DMS153 (cell line): ENCODE measurements around the gene NUDT6.

Experiments
- DNase-seq: peaks from one replicate; lab custom pipeline; 2025; lab: John Stamatoyannopoulos, UW

Gene NUDT6

DNA sequence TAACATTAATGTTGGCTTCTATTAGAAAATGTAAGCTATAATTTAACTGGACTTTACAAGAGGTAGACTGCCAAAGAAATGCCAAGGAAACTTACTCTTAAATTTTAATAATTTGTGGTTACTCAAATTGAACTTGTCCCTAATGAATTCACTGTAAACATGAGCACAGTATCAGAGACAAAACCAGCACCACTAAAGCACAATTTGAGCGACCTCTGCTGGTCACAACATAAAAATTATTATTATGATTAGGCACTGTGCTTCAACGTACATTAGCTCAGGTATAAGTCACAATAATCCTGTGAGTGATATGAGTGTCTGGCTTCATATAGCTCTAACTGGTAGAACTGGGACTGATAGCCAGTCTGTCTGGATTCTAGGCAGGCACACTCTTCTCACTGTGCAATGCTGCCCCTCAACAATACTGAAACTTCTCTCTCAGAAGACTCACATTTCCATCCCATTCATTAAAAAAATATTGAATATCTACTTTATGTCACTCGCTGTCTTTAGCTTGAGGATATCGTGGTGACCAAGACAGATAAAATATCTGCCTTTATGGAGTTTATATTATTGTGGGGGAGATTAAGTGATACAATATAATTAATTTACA, 8.0 kb downstream of the NUDT6 start:
- no peak for DNase-seq

DNA sequence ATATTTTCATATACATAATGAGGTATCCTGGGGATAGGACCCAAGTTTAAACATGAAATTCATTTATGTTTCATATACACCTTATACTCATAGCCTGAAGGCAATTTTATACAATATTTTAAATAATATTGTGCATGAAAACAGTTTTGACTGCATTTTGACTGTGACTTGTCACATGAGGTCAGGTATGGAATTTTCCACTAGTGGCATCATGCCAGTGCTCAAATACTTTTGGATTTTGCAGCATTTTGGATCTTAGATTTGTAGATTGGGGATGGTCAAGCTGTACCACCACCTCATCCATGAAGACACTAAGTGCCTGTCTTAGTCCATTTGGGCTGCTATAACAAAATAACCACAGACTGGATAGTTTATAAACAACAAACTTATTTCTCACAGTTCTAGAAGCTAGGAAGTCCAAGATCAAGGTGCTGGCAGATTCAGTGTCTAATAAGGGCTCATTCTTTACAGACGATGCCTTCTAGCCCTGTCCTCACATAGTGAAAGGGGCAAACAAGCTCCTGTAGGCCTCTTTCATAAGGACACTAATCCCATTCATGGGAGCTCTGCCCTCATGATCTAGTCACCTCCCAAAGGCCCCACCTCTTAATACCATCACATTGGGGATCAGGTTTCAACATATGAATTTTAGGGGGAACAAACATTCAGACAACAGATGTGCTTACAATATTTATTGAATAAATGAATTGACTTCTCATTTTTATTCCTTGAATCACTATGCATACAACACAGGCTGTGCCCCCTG, 9.4 kb downstream of the NUDT6 start:
- no peak for DNase-seq

DNA sequence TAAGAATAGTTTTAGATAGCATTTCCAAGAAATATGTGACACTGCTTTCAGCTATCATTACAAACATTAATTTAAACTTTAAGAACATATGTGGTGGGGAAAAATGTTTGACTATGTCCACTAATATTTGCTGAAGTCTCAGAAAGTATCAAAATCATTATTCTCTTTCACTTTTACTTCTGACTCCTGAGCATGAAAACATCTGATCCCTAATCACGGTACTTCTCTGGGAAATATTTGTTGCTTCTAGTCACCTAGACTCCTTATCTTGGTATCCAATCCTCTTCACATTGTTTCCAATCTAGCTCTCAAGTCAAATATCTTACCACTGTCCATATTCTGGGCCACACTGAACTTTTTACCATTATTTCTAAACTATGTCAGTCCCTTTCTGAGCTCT, 10.8 kb downstream of the NUDT6 start:
- DNase-seq: no peak

DNA sequence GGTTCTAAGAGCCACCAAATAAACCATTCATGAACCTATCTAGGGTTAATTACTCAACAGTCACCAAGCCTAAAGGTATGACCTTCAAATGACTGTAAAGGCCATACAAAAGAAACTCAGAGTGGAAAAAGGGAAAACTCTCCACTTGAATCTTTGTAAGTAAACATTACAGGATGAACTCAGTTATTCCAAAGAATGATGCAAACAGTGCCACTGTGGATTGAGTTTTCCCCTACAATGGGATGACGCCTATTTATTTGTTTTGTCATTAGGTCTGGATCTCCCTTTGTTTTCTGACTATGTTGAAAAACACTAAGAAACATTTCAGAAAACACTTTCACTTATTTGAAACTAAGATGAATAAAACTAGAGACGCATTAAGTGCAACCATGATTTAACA, 12.7 kb downstream of the NUDT6 start:
- DNase-seq: no peak

DNA sequence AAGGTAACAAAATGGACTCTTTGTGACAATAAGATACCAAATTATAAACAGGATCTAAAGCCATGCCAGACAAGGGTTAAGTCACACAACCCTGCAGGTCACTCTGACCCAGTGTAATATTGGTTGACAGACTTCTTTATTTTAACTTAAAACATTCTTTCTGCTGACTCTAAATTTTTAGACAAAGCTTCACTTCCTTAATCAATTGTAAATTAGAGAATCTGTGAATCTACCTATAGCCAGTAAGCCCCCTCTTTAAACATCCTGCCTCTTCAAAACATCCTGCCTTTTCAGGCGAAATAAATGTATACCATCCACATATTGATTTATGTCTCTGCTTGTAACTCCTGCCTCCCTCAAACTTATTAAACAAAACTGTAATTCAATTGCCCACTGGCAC, 14.2 kb downstream of the NUDT6 start:
- no peak for DNase-seq

DNA sequence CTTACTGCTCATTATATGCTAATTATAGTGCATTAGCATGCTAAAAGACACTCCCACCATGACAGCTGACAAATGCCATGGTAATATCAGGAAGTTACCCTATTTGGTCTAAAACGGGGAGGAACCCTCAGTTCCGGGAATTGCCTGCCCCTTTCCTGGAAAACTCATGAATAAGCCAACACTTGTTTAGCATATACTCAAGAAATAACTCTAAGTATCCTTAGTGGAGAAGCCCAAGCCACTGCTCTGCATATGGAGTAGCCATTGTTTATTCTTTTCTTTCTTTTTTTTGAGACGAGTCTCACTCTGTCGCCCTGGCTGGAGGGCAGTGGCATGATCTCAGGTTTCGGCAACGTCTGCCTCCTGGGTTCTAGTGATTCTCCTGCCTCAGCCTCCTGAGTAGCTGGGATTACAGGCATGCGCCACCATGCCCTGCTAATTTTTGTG, 15.5 kb downstream of the NUDT6 start:
- no peak for DNase-seq

DNA sequence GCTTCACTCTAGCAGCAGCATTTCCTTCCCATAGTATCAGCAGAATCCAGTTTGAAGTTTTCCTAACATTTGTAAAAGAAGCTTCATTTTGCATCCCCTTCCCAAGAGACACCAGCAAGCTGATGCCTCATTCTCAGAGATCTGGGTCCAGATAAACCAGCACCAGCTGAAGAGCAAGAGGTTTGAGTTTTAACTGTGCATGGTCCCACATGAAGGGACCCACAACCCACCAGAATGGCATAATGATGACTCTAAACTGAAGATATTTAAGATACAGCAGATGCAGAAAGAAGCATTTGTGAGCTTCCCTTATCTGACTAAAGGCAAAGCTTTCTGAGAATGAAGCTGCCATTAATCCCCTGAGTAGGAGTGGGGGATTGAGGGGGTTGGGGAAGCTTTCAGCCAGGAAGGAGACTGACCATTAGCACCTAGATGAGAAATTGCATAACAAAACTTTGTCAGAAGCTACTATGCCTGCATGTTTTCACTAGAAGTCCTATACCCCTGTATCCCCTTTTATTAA, 18.6 kb downstream of the NUDT6 start:
- no peak for DNase-seq

DNA sequence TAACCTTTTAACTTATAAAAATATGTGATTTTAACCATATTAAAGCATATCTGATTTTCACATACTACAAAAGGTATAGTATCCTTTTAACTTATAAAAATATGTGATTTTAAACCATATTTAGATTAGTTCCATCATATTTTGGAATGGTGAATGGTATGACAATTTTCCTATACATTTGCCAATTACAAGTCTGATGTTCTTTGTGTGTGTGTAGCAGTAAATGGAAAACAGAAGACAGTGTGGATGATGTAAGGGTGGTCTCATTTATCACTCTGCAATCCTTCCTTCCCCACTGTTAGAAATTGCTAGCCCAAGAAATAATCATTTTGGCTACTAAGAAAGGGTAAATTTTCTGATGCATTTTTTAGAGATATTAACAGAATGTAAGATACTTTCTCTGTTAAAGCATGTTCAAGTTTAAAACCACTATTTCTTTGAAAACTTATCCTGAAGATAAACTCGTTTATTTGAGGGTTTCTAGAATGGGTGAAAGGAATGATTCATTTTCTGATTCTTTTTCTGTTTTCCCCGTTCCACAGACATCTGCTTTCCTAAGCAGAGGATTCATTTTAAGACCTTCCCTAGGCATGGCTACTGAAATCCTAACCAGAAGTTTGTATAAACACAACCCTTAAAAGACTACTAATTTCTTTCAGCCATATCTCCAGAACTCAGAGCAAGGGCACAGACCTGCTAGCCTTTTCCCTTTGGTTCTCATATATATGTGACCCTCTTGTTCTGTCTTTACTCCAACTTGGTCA, 21.0 kb downstream of the NUDT6 start:
- DNase-seq: no peak

DNA sequence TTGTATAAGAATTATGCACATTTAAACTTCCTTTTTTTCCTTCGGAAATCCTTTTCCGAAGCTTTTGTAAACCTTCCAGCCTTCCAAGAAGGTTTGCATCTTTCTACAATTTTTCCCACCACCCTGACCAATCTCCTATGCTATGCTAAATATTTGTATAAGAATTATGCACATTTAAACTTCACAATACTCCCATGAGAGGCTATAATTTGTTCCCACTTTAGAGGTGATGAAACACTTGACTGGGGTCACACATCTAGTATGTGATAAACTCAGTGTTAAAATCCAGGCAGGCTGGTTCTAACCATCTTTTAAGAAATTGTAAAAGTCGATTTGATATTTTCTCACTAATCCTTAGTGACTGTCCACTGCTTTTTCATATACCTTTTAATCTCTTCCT, 22.1 kb downstream of the NUDT6 start:
- no peak for DNase-seq

DNA sequence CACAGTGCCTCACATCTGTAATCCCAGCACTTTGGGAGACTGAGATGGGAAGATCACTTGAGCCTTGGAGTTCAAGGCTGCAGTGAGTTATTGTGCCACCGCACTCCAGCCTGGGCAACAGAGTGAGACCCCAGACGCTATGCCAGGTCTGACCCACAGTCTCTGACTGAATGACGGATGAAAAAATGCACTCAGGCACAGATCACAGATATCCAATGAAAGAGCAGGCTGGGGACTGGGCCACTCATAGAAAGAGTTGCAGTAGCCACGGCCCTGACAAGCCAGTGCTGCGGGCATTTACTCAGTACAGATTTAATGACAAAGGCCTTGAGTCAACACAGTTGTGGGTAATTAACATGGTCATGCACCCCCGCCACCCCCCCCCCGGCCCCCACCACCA, 22.7 kb downstream of the NUDT6 start:
- no peak for DNase-seq

DNA sequence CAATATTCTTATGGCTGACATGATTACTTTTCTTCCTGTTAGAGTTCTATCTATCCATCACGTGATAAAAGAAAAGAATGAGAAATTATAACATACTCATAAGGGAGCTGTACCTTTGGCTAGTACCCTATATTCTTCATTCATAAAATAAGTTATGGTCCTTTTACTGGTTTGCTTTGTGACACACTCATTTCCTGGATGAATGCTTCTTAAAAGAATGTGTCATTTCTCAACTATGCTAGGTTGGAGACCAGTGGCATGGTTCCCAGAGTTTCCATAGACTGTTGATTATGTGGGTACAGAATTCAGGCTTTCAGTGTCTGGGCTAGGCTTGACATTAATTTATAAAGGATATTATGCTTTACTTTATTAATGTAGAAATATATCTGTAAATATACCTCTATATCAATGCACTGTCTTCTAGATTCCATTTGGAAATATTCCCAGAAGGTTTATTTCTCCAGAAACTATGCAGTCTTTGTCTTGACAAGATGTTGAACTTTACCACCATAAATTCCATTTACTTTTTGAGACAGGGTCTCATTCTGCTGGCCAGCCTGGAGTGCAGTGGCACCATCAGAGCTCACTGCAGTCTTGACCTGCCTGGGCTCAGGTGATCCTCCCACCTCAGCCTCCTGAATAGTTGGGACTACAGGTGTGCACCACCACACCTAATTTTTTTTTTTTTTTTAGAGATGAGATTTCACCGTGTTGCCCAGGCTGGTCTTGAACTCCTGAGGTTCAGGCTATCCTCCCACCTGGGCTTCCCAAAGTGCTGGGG, 23.8 kb downstream of the NUDT6 start:
- DNase-seq: no peak

DNA sequence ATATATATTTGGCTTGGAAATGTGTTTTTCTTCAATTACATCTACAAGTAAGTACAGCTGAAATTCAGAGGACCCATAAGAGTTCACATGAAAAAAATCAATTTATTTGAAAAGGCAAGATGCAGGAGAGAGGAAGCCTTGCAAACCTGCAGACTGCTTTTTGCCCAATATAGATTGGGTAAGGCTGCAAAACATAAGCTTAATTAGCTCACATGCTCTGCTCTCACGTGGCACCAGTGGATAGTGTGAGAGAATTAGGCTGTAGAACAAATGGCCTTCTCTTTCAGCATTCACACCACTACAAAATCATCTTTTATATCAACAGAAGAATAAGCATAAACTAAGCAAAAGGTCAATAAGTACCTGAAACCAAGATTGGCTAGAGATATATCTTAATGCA, 26.1 kb downstream of the NUDT6 start:
- no peak for DNase-seq

DNA sequence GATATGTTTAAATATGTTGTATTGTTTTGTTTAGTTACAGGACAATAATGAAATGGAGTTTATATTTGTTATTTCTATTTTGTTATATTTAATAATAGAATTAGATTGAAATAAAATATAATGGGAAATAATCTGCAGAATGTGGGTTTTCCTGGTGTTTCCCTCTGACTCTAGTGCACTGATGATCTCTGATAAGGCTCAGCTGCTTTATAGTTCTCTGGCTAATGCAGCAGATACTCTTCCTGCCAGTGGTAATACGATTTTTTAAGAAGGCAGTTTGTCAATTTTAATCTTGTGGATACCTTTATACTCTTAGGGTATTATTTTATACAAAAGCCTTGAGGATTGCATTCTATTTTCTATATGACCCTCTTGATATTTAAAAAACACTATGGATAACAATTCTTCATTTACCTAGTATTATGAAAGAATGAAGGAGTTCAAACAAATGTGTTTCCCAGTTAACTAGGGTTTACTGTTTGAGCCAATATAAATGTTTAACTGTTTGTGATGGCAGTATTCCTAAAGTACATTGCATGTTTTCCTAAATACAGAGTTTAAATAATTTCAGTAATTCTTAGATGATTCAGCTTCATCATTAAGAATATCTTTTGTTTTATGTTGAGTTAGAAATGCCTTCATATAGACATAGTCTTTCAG, 26.9 kb downstream of the NUDT6 start:
- DNase-seq: no peak

DNA sequence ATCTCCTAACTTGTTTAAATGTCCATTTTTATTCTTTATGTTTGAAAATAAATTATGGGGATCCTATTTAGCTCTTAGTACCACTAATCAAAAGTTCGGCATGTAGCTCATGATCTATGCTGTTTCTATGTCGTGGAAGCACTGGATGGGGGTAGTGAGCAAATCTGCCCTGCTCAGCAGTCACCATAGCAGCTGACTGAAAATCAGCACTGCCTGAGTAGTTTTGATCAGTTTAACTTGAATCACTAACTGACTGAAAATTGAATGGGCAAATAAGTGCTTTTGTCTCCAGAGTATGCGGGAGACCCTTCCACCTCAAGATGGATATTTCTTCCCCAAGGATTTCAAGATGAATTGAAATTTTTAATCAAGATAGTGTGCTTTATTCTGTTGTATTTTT, 27.6 kb downstream of the NUDT6 start:
- DNase-seq: no peak

DNA sequence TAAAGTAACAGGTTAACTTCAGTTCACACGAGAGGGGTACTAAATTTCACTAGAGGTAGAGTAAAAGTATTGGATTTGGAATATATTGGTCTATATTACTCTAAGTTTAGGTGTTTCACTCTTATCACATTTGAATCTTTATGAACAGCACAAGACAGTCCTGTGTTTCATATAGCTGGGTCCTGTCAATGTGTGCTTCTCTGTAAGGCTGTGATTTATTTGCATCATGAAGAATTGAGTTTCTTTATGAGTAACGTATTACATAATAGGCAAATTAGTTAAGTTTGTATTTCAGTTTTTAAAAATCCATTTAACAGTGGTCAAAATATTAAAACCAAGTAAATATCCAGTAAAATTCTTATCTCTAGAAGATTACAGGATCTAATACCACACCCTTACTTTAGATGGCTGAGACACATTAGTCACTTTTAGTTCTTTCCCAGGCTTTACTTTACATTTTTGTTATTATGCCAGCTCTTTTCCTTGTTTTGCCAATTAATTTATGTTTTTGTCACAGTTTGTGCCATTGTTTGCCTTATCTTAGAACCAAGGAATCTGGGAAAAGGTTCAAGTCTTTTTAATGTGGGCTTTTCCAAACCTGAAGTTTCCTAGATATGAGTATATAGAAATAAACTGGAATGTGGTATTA, 32.1 kb downstream of the NUDT6 start:
- no peak for DNase-seq

DNA sequence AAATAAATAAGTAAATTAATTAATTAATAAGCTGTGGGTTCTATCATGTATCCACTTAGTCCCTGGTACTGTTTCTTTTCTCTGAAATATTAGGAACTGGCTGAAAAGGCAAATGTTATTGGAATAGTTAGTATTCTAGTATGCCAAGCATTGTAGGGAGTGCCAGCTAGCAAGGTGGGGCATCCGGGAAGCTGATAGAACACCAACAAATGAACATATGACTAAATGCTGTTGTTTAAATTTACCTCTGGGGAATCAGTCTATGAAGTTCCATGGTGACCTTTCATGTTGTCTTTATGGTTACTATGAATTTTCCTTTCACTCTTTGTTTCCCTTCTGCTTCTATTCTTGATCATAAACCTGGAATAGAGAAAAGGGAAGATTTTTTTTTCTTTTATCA, 32.7 kb downstream of the NUDT6 start:
- no peak for DNase-seq

DNA sequence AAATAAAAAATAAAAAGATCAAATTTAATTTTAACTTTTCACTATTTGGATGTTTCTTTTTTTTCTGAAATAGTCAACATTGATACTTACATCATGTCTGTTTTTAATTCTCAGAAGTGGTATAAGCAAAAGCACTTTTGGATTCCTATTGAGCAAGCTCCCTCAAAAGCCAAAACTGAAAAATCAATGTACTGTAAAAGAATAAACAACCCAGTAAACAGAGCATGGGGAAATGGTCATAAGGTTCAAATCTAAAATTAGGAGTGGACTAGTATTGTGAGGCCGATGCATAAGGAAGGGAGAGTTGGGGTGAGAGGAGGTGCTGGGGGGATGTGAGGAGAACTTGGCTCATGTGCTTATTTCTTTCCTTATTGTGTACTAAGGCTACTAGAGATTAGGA, 37.9 kb downstream of the NUDT6 start:
- DNase-seq: no peak

DNA sequence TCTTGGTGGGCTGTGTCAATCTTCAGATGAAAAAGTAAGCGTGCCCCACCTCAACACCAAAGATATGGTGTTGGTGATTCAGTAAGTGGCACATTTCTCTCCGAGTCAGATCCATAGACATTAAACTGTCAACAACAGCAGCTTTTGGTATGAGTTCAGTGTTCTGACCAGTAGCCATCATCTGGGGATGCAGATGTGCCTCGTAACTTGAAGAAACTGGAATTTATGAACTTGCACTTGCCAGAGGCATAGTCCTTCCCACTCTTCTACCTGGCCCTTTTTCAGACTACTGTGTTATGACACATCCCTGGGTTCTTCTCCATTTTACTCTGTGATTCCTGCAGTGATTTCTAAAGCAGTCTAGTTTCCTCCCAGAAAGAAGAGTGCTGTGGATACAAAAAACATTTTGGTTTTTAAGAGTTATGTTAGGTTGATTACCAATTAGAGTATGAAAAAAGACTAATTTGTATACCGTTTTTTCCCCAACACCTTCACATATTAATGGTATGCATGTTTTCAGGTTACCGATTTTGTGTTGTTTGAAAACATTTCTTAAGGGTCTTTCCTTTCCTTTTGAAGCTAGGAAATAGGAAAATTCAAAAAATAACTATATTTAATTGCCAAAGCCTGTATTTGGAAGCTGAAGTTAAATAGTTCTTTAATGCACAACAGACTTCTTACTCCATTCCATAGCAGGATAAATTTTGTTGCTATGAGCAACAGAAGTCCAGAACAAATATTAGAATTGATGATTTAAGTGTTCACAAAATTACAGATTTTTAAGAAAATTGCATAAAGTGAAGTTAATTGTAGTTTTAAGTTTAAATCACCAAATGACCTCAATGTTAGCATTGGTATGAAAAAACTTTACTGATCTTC, 39.3 kb downstream of the NUDT6 start:
- no peak for DNase-seq

DNA sequence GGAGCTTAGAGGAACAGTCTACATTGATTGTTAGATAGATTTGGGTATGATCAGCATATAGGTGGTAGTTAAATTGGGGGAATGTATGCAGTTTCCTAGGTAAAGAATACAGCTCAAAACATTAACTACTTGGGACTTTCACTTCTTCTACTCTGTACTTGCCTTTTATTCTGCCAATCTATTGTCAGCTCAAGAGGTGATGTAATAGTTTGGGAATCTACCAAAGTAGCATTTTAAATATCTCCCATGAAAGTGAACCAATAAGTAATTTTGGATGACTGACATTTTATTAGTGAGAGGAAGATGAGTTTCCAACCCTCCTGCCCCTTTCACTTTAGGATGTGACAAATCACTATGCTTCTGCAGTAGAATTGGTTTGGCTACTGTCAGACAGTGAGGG, 43.4 kb downstream of the NUDT6 start:
- DNase-seq: no peak

DNA sequence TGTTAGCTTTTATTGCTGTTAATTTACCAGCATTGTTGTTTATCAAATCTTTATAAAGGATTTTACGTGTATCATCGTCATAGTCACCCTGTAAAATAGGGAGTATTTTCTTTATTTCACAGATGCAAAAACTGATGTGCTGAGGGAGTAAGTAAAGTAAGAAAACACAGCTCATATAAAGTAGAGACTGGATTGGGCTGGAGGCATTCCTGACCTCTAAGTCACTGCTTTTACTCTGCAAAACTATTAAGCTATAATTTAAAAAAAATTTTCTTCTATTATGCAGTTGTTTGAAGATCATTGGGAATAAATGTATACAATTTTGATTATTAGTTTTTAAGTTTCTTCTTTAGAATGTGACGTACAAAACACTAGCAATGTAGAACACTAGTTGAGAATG, 45.9 kb downstream of the NUDT6 start:
- no peak for DNase-seq
